Endometrium (tissue), 2 donors: Measurements from ENCODE around the gene NHSL2.
"Not testable (repeated sequence)": the region's sequence is repeated elsewhere in the genome, so short reads cannot be mapped to it uniquely, and the experiment has no call there.

Experiments
- FAIRE-seq: peaks from 2 replicates; lab custom pipeline; 2012; peaks lifted over from hg19 to GRCh38; lab: Jason Lieb, UNC
- donor health status: control.
- donor health status: control.

NHSL2 gene

DNA sequence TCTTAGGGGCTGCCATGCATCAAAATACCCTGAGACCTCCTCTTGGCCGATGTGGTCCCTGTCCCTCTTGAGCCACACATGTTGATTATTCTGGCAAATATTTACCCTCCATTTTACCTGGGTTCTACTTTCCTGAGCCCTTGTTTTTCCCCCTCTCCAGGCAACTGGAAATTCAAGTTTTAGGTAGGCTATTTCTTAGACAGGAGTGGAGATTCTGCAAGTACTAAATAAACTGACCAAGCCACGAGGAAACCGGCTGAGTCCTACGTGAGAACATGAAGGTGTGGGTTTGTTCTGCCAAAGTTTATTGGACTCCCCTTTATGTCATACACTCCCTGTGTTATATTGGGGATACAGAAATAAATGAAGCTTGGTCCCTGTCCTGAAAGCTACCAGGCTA lies 133.0 kb downstream of the NHSL2 start:
- FAIRE-seq: no peak

DNA sequence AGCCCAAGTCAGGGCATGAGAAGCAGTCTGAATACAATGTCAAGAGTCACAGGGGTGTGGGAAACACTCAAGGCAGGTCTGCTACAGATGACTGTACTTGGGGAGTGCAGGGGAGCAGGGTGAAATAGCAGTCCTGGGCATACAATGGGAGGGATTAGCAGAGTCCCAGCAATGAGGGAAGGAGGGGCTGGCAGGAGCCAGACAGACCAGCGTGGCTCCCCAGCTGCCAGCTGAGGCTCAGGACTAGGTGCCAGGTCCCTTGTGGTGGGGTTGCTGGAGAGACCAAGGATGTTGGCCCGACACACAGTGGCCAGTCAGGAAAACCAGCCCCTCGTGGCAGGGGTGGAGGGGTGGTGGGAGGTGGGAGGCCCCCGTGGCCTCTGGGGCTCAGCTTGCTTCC lies 134.5 kb downstream of the NHSL2 start:
- FAIRE-seq: no peak

DNA sequence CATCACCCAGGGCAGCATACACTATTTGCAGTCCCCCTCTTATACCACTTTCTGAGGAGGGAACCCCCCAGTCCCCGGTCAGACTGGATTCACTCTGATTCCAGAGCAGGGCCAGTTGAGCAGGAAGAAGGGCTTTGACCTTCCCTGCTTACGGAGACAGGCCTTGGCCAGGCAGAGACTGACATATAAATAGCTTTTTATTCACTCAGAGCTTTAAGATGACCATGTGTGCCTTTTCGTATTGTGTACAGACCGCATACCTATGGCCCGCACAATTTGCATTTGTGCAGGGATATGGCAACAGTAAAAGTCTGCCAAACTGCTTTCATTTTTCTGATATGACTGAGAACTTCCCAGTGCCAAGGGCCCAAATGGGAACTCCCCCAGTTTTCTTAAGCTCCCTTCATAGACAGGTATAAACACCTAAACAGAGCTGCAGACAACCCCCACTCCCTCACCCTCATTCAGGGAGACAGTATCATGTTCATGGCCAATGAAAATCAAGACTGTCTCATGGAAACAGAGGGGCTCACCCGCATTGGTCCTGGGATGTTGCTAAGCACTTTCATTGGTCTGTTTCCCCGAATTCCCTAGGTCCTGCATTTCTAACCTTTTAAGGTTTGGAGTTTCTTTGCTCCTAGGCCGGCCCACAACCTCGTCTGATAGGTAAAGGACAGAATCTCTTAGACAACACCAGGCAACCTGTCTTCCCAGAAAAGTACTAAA lies 135.1 kb downstream of the NHSL2 start:
- no peak for FAIRE-seq

- no peak for FAIRE-seq
Measured at GRCh38 chrX:72046447-72046846, 135.8 kb downstream of the NHSL2 start.

DNA sequence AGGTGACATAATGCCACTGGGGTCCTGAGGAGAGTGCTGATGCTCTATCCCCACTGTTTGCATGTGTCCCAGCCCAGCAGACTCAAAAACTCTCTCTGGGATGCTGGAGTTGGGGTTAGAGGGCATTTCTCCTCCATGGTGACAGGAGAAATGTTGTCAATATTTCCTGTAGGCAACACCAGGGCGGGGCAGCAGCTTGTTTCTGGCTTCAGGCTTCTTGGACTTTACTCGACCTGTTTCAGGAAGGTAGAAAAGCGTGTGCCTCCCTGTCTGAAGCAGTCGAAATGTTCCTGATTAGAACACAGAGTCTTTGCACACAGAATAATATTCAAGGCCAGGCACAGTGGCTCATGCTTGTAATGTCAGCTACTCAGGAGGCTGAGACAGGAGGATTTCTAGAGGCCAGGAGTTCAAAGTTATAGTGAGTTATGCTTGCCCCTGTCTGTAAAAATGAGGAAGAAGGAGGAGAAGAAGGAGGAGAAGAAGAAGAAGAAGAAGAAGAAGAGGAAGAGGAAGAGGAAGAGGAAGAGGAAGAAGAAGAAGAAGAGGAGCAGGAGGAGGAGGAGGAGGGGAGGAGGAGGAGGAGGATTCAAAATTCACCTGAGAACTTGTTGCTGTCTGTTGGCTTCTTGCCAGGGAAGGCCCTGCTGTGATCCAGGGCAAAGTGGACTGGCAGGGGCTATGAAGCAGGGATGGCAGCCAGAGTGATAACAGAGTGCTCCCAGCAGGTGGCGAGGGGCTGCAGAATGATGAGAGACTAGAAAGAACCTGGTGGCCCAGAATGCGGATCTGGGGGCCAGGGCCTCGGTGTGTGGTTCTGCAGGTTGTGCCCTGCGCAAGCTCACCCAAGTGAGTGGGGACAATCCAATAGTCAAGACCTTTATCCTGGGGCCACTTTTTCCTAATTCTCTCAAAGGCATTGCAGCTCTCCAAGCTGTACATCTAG lies 138.1 kb downstream of the NHSL2 start:
- FAIRE-seq: no peak

DNA sequence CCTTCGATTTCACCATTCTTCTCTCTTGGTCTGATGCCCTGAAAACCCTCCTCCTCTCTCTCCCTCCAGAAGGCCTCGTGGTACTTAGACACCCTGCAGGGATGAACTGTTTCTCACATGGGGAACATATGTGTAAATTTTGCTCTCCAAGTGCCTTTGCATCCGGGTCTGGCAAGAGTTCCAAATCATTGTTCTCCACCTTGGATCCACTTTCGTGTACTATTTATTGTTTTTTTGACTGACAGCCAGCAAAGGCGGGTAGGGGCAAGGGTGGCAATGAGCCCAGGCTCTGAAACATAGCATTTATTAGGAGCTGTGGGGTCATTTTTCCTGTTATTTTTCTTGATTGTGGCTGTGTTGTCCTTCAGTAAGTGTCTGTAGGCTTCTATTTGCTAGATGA lies 139.4 kb downstream of the NHSL2 start:
- FAIRE-seq: no peak

DNA sequence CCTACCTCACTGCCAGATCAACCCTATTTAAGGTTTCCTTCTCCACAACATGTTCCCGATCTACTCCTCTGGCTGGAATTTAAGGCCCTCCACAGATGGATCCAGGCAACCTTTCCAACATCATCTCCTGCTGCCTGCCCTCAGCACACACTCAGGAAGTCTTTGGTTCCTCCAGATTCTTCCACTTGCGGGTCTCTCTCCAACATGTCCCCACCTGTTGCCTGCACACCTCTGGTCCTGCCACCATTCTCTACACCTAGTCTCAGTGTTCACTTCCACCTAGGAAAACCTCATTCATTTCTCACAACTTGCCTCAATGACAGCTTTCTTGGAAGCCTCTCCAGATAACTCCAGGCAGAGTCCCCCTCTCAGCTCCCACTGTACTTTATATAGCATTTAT lies 140.9 kb downstream of the NHSL2 start:
- FAIRE-seq: no peak

GRCh38 chrX:72052415-72053090 lies 141.9 kb downstream of the NHSL2 start:
- no peak for FAIRE-seq

GRCh38 chrX:72053508-72053907 lies 142.9 kb downstream of the NHSL2 start:
- FAIRE-seq: no peak

DNA sequence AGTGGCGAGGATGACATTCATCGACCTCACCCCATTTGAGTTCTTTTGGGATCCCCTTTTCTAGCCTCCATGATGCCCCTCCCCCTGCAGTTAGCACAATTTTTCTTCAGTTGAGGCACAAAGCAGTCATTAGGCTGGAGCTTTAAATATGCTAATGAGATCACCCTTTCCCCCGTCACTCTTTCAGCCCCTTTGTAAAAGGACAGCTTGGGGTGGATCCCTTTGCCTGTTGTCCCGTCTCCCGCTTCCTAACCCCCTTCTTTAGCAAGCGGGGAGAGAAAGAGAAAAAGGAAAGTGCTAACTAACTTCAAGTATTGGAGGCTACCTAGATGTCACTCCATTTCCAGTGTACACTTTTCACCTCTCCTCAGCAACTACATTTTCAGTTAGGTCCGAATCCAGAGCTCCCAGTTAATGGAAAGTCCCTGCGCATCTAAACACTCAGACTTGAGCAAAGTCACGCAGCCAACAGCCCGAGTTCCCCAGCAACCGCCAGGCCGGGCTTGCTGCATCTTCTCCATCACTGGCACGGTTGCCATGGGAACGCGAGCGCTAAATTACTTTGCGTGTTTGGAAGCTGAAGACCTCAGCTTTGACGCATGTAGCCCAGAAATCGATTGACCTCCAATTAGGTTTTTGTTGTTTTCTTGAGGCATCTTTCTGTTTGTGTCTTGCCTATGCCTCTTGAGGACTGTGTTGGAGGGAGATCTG lies 144.3 kb downstream of the NHSL2 start:
- FAIRE-seq: no peak

- FAIRE-seq: no peak
Measured at GRCh38 chrX:72057331-72057730, 146.7 kb downstream of the NHSL2 start.

DNA sequence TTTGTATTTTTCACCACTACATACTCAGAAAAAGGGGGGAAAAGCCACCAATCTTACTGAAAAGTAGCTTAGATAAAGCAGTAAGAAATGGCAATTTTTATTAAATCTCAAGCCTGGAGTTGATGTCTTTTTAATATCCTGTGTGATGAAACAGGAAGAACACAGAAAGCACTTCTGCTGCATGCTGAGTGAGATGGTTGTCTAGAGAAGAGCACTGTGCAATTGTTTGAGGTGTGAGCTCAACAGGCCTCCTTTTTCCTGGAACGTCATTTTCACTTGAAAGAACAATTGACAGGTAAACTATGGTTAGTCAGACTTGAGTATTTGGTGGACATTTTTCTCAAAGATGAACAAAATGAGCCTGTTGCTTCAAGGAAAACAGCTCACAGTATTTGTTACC lies 147.2 kb downstream of the NHSL2 start:
- FAIRE-seq: no peak

DNA sequence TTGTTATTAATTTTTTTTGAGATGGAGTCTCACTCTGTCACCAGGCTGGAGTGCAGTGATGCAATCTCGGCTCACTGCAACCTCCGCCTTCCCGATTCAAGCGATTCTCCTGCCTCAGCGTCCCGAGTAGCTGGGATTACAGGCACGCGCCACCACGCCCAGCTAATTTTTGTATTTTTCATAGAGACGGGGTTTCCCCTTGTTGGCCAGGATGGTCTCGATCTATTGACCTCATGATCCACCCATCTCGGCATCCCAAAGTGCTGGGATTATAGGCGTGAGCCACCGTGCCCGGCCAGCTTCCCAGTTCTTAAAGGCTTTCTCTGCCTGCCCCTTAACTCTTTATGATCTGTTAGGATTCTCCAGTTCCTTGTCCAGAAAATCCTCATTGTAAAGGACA lies 147.7 kb downstream of the NHSL2 start:
- not testable (repeated sequence) for FAIRE-seq

GRCh38 chrX:72060196-72060920 lies 149.7 kb downstream of the NHSL2 start:
- FAIRE-seq: no peak

DNA sequence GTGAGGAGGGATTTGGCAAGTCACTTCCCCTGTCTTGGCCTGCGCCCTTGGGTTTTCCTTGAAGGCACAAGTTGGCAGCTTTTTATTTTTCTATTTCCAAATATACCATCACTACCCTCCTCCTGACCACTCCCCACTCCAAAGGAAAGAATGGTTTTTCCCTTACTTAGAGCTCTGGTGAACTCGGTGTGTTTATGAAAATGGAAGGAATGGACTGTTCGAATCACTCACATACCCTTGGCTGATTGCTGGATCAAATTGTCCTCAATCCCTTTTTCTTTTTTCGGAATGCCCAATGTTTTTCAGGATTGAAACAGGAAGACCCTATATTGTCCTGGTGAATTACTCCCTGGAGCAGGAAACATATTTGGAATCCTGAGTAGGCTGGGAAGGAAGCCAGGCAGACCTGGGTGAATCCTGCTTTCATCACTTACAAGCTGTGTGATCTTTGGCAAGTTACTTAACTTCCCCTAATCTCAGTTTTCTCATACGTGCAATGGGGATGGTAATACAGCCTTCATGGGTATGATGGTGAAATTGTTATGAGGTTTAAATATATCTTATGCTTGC lies 150.4 kb downstream of the NHSL2 start:
- FAIRE-seq: no peak

GRCh38 chrX:72062916-72063315 lies 152.3 kb downstream of the NHSL2 start:
- FAIRE-seq: no peak

DNA sequence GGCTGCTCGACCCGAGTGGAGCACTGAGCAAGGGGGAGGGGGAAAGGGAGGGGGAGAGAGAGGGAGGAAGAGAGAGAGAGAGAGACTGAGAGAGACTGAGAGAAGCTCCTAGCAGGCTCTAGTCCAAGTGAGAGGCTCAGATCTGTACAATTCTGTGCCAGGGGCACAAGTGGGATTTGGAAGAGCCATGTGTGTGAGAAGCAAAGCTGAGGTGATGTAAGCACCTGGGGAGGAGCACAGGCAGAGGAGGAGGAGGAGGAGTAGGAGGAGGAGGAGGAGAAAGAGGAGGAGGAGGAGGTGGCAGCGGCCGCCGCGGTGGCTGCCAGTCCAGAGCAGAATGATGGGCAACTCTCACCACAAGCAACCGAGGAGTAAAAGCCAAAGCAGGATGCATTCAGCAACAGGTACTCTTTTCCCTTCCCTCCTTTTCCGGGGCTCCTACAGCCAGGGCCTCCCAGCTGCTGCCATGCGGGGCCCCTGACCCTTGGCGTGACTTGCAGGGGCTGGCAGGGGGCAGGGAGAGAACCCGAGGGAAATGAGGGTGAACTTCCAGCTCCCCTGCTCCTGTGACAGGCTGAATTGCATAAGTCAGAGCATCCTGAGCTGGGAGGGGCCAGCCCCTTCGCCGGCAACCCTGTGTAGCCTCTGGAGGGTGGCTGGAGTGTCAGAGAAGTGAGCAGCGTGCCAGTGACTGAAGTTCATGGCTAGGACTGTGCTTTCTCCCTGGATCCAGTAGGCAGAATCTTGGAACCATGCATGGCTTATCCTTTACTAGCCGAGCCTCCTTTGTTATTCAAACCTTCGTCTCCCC lies 158.9 kb downstream of the NHSL2 start:
- no peak for FAIRE-seq

DNA sequence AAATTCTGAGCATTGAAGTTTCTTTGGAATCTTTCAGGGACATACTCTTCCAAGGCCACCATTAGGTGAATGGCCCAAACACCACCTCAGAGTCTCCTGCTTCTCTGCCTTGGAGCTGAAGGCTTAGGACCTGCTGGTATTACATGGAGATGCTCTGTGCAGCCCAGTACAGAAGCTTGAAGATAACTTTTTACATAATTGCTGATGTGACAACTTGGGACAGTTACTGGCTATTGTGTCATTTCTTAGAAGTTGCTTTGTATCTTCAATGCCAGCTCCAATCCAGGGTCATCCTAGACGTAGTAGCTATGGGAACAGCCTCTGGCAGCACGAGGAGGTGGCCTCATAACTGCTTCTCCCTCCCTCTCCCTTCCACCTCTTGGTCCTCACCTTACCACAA lies 160.6 kb downstream of the NHSL2 start:
- no peak for FAIRE-seq

- FAIRE-seq: no peak
Measured at GRCh38 chrX:72073633-72074032, 163.0 kb downstream of the NHSL2 start.

DNA sequence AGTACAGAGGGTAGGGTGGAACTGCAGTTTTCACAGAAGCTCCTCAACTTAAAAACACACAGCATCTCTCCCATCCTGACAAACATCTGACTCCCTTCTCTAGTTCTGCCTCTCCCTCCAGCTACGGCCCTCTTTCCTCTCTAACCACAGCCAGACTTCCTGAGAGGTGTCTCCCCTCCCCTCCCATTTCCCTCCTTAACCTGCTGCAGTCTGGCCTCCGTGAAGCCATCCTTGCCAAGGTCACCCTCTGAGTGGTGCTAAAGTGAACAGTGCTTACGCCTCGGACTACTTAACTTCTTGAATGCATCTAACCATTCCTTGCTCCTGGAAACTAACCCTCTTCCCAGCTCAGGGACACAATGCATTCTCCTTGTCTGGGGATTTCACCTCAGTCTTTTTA lies 167.8 kb downstream of the NHSL2 start:
- FAIRE-seq: no peak
